Astrocyte (in vitro differentiated cells and primary cell): ENCODE data around the gene WDR83. TPM values are rescaled to one million over a fixed set of nuclear protein-coding genes. Genes with fewer than 3 reads are reported as not detected.

Experiments
- DNase-seq: peaks from one replicate; pipeline ENCODE4 v3.0.0-alpha.2; 2010; ENCODE audit warnings: low read depth
- FAIRE-seq: peaks from 2 replicates; lab custom pipeline; 2011; peaks lifted over from hg19 to GRCh38; lab: Jason Lieb, UNC
- H2AFZ ChIP-seq: 2 replicates; pipeline ENCODE4 v1.6.0; 2012; ENCODE audit warnings: low read depth, low read length, inconsistent platforms
- H3K27ac ChIP-seq: 2 replicates; pipeline ENCODE4 v1.5.1; 2011; ENCODE audit warnings: low read depth, low read length, inconsistent platforms
- H3K27me3 ChIP-seq: 2 replicates; pipeline ENCODE4 v1.6.0; 2011; ENCODE audit warnings: low read length, inconsistent platforms; ENCODE audit not compliant: insufficient read depth
- H3K36me3 ChIP-seq: 2 replicates; pipeline ENCODE4 v1.5.1; 2011; ENCODE audit warnings: low read length, inconsistent platforms; ENCODE audit not compliant: insufficient read depth
- H3K4me1 ChIP-seq: 2 replicates; pipeline ENCODE4 v1.5.1; 2011; ENCODE audit warnings: low read length, inconsistent platforms; ENCODE audit not compliant: insufficient read depth
- H3K4me2 ChIP-seq: 2 replicates; pipeline ENCODE4 v1.6.0; 2012; ENCODE audit warnings: low read length, inconsistent platforms
- H3K4me3 ChIP-seq: 2 replicates; pipeline ENCODE4 v1.5.1; 2011; ENCODE audit warnings: low read depth, mild to moderate bottlenecking, low read length, inconsistent platforms; ENCODE audit not compliant: insufficient read depth
- H3K79me2 ChIP-seq: 2 replicates; pipeline ENCODE4 v1.6.0; 2012; ENCODE audit warnings: mild to moderate bottlenecking, low read length, inconsistent platforms; ENCODE audit not compliant: insufficient read depth
- H3K9ac ChIP-seq: 2 replicates; pipeline ENCODE4 v1.6.0; 2012; ENCODE audit warnings: mild to moderate bottlenecking, low read length, inconsistent platforms
- H3K9me3 ChIP-seq: 2 replicates; pipeline ENCODE4 v1.5.1; 2012; ENCODE audit warnings: low read depth, mild to moderate bottlenecking, low read length, inconsistent platforms; ENCODE audit not compliant: insufficient read depth
- H4K20me1 ChIP-seq: 2 replicates; pipeline ENCODE4 v1.6.0; 2012; ENCODE audit warnings: low read length, inconsistent platforms; ENCODE audit not compliant: insufficient read depth
- H3K27ac Mint-ChIP-seq: one replicate; pipeline ENCODE4 v1.8.0; 2021; ENCODE audit warnings: mild to moderate bottlenecking, mixed read lengths; ENCODE audit not compliant: unreplicated experiment
- H3K27me3 Mint-ChIP-seq: one replicate; pipeline ENCODE4 v1.8.0; 2021; ENCODE audit warnings: low read depth, mixed read lengths; ENCODE audit not compliant: unreplicated experiment
- H3K36me3 Mint-ChIP-seq: one replicate; pipeline ENCODE4 v1.8.0; 2021; ENCODE audit warnings: low read depth, mixed read lengths; ENCODE audit not compliant: unreplicated experiment
- H3K4me1 Mint-ChIP-seq: one replicate; pipeline ENCODE4 v1.8.0; 2021; ENCODE audit warnings: low read depth, mixed read lengths; ENCODE audit not compliant: unreplicated experiment
- H3K4me3 Mint-ChIP-seq: one replicate; pipeline ENCODE4 v1.8.0; 2021; ENCODE audit warnings: mild to moderate bottlenecking, moderate library complexity, mixed read lengths; ENCODE audit not compliant: unreplicated experiment
- H3K9me3 Mint-ChIP-seq: one replicate; pipeline ENCODE4 v1.8.0; 2021; ENCODE audit warnings: mild to moderate bottlenecking, mixed read lengths; ENCODE audit not compliant: unreplicated experiment
- CTCF ChIP-seq: IDR thresholded peaks from 2 replicates; pipeline ENCODE4 v1.5.1; 2011; ENCODE audit warnings: low read depth, mild to moderate bottlenecking, inconsistent platforms, low read length, moderate library complexity; ENCODE audit not compliant: insufficient read depth
- EZH2 ChIP-seq: IDR thresholded peaks from 2 replicates; pipeline ENCODE4 v1.6.1; 2012; ENCODE audit warnings: mild to moderate bottlenecking, low read length, inconsistent platforms; ENCODE audit not compliant: insufficient read depth
- total RNA-seq: library from RNA; stranded (reverse); gene quantifications from 2 replicates; pipeline ENCODE4 v1.2.1, GENCODE V29; 2021

The WDR83 gene
- total RNA-seq, 1 donor from 2014 or later = 13.3 TPM

- Histone ChIP-seq H2AFZ (no peak overlapping the region), H3K4me3 (no peak overlapping the region), H3K79me2 (no peaks in the 10 kb centered on the region), H4K20me1 (no peaks in the 10 kb centered on the region), H3K36me3 (peaks cover 1% of the 10 kb centered on the region), H3K9ac (no peak overlapping the region), H3K4me2 (no peak overlapping the region), H3K9me3 (no peaks in the 10 kb centered on the region), H3K4me1 (no peaks in the 10 kb centered on the region), H3K27ac (no peak overlapping the region), H3K27me3 (no peaks in the 10 kb centered on the region)
- no peak for DNase-seq
- no peaks in the 10 kb centered on the region for H3K27me3 Mint-ChIP-seq
- FAIRE-seq = no peak
- H3K27ac Mint-ChIP-seq = no peak overlapping the region
- TF ChIP-seq CTCF = no peak
- H3K36me3 Mint-ChIP-seq = peaks cover 22% of the 10 kb centered on the region
- H3K4me3 Mint-ChIP-seq = no peak overlapping the region
- no peaks in the 10 kb centered on the region for H3K4me1 Mint-ChIP-seq
- H3K9me3 Mint-ChIP-seq = no peaks in the 10 kb centered on the region
These were observed 16.7 kb upstream of the WDR83 start for GRCh38 chr19:12649941-12650340.

- no peaks in the 10 kb centered on the region for H3K9me3 Mint-ChIP-seq
- no peaks in the 10 kb centered on the region for H3K79me2 ChIP-seq
- no peaks in the 10 kb centered on the region for H4K20me1 ChIP-seq
- no peak overlapping the region for H3K27ac ChIP-seq
- H3K4me1 Mint-ChIP-seq = no peaks in the 10 kb centered on the region
- no peak overlapping the region for H2AFZ ChIP-seq
- FAIRE-seq = no peak
- H3K36me3 ChIP-seq = peaks cover 9% of the 10 kb centered on the region
- DNase-seq = no peak
- no peaks in the 10 kb centered on the region for H3K27me3 ChIP-seq
- H3K27me3 Mint-ChIP-seq = no peaks in the 10 kb centered on the region
- H3K4me2 ChIP-seq = no peak overlapping the region
- no peaks in the 10 kb centered on the region for H3K9me3 ChIP-seq
- H3K4me3 ChIP-seq = no peak overlapping the region
- H3K27ac Mint-ChIP-seq = no peak overlapping the region
- H3K9ac ChIP-seq = no peak overlapping the region
- TF ChIP-seq CTCF (no peak), EZH2 (no peak)
- H3K4me1 ChIP-seq = no peaks in the 10 kb centered on the region
- peaks cover 33% of the 10 kb centered on the region for H3K36me3 Mint-ChIP-seq
- H3K4me3 Mint-ChIP-seq = no peak overlapping the region
These were observed 14.4 kb upstream of the WDR83 start for GRCh38 chr19:12652219-12652618.

GRCh38 chr19:12655546-12655945 lies 11.1 kb upstream of the WDR83 start:
- Mint-ChIP-seq H3K4me1 (no peaks in the 10 kb centered on the region), H3K9me3 (no peaks in the 10 kb centered on the region), H3K36me3 (peaks cover 33% of the 10 kb centered on the region), H3K27me3 (no peaks in the 10 kb centered on the region), H3K27ac (no peak overlapping the region), H3K4me3 (no peak overlapping the region)
- Histone ChIP-seq H3K36me3 (peaks cover 13% of the 10 kb centered on the region), H3K4me1 (no peaks in the 10 kb centered on the region), H3K4me2 (no peak overlapping the region), H3K9ac (no peak overlapping the region), H3K4me3 (no peak overlapping the region), H2AFZ (no peak overlapping the region), H3K9me3 (no peaks in the 10 kb centered on the region), H3K27me3 (no peaks in the 10 kb centered on the region), H3K79me2 (no peaks in the 10 kb centered on the region), H4K20me1 (no peaks in the 10 kb centered on the region), H3K27ac (no peak overlapping the region)
- FAIRE-seq = no peak
- no peak for TF ChIP-seq CTCF
- TF ChIP-seq EZH2 = no peak
- no peak for DNase-seq
